Ectodermal cell (in vitro differentiated cells): ENCODE results near the gene MARVELD2.
"Not testable (repeated sequence)": the region's sequence is repeated elsewhere in the genome, so short reads cannot be mapped to it uniquely, and the experiment has no call there.

Experiments used
- H3K27ac ChIP-seq: 2 replicates; pipeline ENCODE4 v1.7.0; 2013; ENCODE audit warnings: mild to moderate bottlenecking, low read depth, low read length; ENCODE audit not compliant: insufficient read depth, poor library complexity, severe bottlenecking
- H3K27me3 ChIP-seq: 2 replicates; pipeline ENCODE4 v1.7.0; 2013; ENCODE audit warnings: mild to moderate bottlenecking, low read length; ENCODE audit not compliant: insufficient read depth, control insufficient read depth, poor library complexity, severe bottlenecking
- H3K36me3 ChIP-seq: one replicate; pipeline ENCODE4 v1.7.0; 2013; ENCODE audit warnings: low read length; ENCODE audit not compliant: control insufficient read depth, insufficient read depth
- H3K4me1 ChIP-seq: one replicate; pipeline ENCODE4 v1.7.0; 2013; ENCODE audit warnings: low read length; ENCODE audit not compliant: control insufficient read depth, insufficient read depth
- H3K4me3 ChIP-seq: 2 replicates; pipeline ENCODE4 v1.7.0; 2013; ENCODE audit warnings: low read depth, low read length, control low read depth; ENCODE audit not compliant: insufficient read depth
- H3K9me3 ChIP-seq: 2 replicates; pipeline ENCODE4 v1.7.0; 2013; ENCODE audit warnings: mild to moderate bottlenecking, low read length, moderate library complexity; ENCODE audit not compliant: control insufficient read depth
- WGBS, 2 experiments: methylation state at CpG; one replicate each; pipeline ENCODE4 v1.1.7; 2013; ENCODE audit warnings: missing lambda C conversion rate in 2 of 2; 5-methylcytosine and 5-hydroxymethylcytosine counted together

MARVELD2 gene

GRCh38 chr5:69450116-69450515 lies 35.2 kb downstream of the MARVELD2 start:
- WGBS, 2 experiments: 87 to 92% methylated on average over 1 of the region's 1 CpG
- H3K9me3 ChIP-seq: no peaks in the 10 kb centered on the region
- H3K36me3 ChIP-seq: no peaks in the 10 kb centered on the region
- H3K27ac ChIP-seq: no peak overlapping the region
- no peaks in the 10 kb centered on the region for H3K4me1 ChIP-seq
- no peaks in the 10 kb centered on the region for H3K27me3 ChIP-seq
- H3K4me3 ChIP-seq: no peak overlapping the region

GRCh38 chr5:69450527-69450926 lies 35.6 kb downstream of the MARVELD2 start:
- not testable (repeated sequence) for H3K36me3 ChIP-seq, H3K9me3 ChIP-seq, H3K4me1 ChIP-seq, H3K27me3 ChIP-seq, H3K4me3 ChIP-seq, H3K27ac ChIP-seq
- WGBS, 2 experiments: 91 to 96% methylated on average over 8 of the region's 8 CpGs

DNA sequence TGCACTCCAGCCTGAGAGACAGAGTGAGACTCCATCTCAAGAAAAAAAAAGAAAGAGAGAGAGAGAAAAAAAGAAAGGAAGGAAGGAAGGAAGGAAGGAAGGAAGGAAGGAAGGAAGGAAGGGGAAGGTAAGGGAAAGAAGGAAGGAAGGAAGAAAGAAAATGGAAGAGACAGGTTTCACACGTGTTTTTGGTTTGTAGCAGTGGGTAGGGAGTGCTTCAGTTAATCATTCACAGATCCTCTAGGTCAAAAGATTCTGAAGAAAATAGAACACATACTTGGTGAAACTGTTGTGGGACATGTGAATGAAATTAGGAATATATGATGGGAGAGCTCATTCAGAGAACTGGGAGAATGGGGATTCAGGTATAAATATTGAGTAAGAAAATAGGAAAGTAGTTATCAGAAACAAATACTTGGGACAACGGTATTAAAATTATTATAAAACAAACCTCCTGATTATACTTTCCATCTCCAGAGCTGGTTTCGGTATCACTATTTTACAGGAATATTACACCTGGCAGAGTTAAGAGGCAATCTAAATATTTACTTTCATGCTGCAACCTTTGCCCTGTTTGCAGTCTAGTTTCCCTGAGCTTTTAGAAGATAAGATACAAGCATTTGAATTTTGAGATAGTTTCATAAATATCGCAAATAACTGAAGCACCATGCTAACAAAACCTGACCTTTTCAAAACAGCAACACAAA lies 37.2 kb downstream of the MARVELD2 start:
- Histone ChIP-seq H3K27me3 (no peaks in the 10 kb centered on the region), H3K27ac (no peak overlapping the region), H3K9me3 (no peaks in the 10 kb centered on the region), H3K36me3 (no peaks in the 10 kb centered on the region), H3K4me3 (no peak overlapping the region), H3K4me1 (no peaks in the 10 kb centered on the region)
- 88 to 91% methylated on average over 3 to 4 of the region's 4 CpGs for WGBS, 2 experiments

DNA sequence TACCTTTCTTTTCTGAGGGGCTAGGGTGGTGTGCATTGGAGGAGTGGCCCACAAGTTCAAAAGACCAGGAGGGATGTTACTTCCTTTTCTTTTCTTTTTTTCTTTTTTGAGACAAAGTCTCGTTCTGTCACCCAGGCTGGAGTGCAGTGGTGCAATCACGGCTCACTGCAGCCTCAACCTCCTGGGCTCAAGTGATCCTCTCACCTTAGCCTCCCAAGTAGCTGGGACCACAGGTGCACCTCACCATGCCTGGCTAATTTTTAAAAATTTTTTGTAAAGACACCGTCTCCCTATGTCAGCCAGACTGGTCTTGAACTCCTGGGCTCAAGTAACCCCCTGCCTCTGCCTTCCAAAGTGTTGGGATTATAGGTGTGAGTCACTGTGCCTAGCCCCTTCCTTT lies 38.6 kb downstream of the MARVELD2 start:
- 85 to 95% methylated on average over 3 of the region's 3 CpGs for WGBS, 2 experiments
- not testable (repeated sequence) for H3K27ac ChIP-seq, H3K4me3 ChIP-seq, H3K36me3 ChIP-seq, H3K4me1 ChIP-seq, H3K9me3 ChIP-seq, H3K27me3 ChIP-seq

GRCh38 chr5:69454460-69455249 lies 39.7 kb downstream of the MARVELD2 start:
- no peak overlapping the region for H3K27ac ChIP-seq
- H3K4me3 ChIP-seq: no peak overlapping the region
- no peaks in the 10 kb centered on the region for H3K36me3 ChIP-seq
- H3K27me3 ChIP-seq: no peaks in the 10 kb centered on the region
- no peaks in the 10 kb centered on the region for H3K9me3 ChIP-seq
- 83 to 85% methylated on average over 8 of the region's 8 CpGs for WGBS, 2 experiments
- no peaks in the 10 kb centered on the region for H3K4me1 ChIP-seq

DNA sequence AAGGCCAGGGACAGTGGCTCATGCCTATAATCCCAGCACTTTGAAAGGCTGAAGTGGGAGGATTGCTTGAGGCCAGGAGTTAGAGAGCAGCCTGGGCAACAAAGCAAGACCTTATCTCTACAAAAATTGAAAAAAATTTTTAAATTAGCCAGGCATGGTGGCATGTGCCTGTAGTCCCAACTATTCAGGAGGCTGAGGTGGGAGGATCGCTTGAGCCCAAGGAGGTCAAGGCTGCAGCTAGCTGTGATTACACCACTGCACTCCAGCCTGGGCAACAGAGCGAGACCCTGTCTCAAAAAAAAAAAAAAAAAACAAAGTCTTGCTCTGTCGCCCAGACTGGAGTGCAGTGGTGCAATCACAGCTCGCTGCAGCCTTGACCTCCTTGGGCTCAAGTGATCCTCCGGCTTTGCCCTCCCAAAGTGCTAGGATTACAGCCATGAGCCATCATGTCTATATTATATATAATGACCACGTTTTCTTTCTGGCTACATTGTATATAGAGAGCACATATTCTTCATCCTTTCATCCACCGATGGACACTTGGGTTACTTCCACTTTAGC lies 40.6 kb downstream of the MARVELD2 start:
- not testable (repeated sequence) for H3K4me3 ChIP-seq, H3K9me3 ChIP-seq, H3K27me3 ChIP-seq, H3K36me3 ChIP-seq, H3K4me1 ChIP-seq, H3K27ac ChIP-seq
- WGBS, 2 experiments: 93% methylated on average over 7 of the region's 7 CpGs

DNA sequence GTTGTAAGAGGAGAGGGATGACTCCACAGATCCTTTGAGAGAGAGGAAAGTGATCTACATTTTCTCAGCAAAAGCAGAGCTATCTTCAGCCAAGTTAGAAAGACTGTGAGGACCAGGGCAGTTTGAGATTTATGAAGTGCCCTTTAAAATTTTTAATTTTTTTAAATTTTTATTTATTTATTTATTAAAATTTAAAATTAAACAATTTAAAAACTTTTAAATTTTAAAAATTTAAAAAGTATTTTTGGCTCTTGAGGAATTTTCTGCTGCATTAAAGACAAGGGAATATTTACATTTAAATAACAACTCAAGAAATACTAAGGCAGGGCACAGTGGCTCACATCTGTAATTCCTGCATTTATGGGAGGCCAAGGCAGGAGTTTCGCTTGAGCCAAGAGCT lies 47.3 kb downstream of the MARVELD2 start:
- Histone ChIP-seq H3K36me3 (no peaks in the 10 kb centered on the region), H3K9me3 (no peaks in the 10 kb centered on the region), H3K27me3 (no peaks in the 10 kb centered on the region), H3K27ac (no peak overlapping the region), H3K4me1 (no peaks in the 10 kb centered on the region), H3K4me3 (no peak overlapping the region)
- WGBS, 2 experiments: 86 to 96% methylated on average over 1 of the region's 1 CpG

DNA sequence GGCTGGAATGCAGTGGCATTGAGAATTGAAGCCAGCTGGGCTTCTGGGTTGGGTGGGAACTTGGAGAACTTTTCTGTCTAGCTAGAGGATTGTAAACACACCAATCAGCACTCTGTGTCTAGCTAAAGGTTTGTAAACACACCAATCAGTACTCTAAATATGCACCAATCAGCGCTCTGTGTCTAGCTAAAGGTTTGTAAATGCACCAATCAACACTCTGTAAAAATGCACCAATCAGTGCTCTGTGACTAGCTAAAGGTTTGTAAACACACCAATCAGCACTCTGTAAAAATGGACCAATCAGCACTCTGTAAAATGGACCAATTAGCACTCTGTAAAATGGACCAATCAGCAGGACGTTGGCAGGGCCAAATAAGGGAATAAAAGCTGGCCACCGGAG lies 51.5 kb downstream of the MARVELD2 start:
- WGBS, 2 experiments: 87 to 91% methylated on average over 3 of the region's 3 CpGs
- H3K4me1 ChIP-seq, H3K9me3 ChIP-seq, H3K36me3 ChIP-seq, H3K27ac ChIP-seq, H3K27me3 ChIP-seq, H3K4me3 ChIP-seq: not testable (repeated sequence)

DNA sequence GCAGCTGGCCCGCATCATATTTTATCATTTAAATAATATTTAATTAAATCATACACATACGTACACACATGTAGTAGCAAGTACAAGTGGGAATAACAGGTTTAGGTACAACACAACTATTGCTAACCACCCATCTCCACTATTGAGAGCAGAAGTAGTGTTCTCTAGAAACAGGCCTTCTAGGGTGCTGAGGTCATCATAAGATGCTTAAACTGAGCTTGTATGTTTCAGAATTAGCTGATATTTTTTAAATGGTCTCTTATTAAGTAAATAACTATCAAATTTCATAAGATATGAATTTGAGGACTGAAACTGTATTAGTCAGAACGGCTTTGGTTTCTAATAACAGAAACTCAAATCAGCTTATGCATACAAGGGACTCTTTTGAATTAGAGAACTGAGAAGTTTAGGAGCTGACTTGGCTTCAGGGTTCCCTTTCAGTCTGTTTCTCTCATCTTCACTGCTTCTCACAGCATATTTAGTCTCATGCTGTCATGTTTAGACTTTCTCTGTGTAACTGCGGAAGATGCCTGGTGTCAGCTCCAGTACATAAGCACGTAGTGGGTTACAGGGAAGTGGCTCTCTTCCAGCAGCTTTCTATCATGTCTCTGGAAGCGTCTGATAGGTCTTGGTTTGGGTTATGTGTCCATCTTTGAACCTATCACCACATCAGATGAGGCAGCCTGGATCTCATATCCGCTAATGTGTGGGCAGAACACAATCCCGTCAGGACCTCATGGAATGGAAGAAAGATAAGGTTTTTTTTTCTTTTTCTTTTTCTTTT lies 52.7 kb downstream of the MARVELD2 start:
- Histone ChIP-seq H3K36me3 (no peaks in the 10 kb centered on the region), H3K27me3 (no peaks in the 10 kb centered on the region), H3K27ac (no peak overlapping the region), H3K4me3 (no peak overlapping the region), H3K9me3 (no peaks in the 10 kb centered on the region), H3K4me1 (no peaks in the 10 kb centered on the region)
- 92% methylated on average over 7 to 8 of the region's 8 CpGs for WGBS, 2 experiments

GRCh38 chr5:69468631-69469030 lies 53.7 kb downstream of the MARVELD2 start:
- WGBS, 2 experiments: 93 to 95% methylated on average over 1 of the region's 1 CpG
- Histone ChIP-seq H3K4me1 (no peaks in the 10 kb centered on the region), H3K27me3 (no peaks in the 10 kb centered on the region), H3K36me3 (no peaks in the 10 kb centered on the region), H3K27ac (no peak overlapping the region), H3K4me3 (no peak overlapping the region), H3K9me3 (no peaks in the 10 kb centered on the region)
